Neutrophil (primary cell): ENCODE results near the gene EDIL3.
"Not testable (repeated sequence)": the region's sequence is repeated elsewhere in the genome, so short reads cannot be mapped to it uniquely, and the experiment has no call there.

Experiments used
- H3K27ac ChIP-seq: fragments of 200-600 bp; sonication (generic); 2 replicates; pipeline ENCODE4 v1.5.1; 2016; ENCODE audit warnings: mild to moderate bottlenecking, moderate library complexity
- H3K27me3 ChIP-seq: fragments of 200-600 bp; sonication (generic); 2 replicates; pipeline ENCODE4 v1.6.0; 2016; ENCODE audit warnings: mild to moderate bottlenecking
- H3K36me3 ChIP-seq: fragments of 200-600 bp; sonication (generic); 2 replicates; pipeline ENCODE4 v1.5.1; 2017
- H3K4me1 ChIP-seq, 2 experiments: fragments of 200-600 bp in 1 of 2; sonication (generic) in 1 of 2; 1 replicate in 1 of 2; 2 replicates in 1 of 2; pipeline versions ENCODE4 v1.5.1 to v1.6.1; 2013 to 2016; ENCODE audit warnings: low read depth in 1 of 2, low read length in 1 of 2, mild to moderate bottlenecking in 1 of 2, moderate library complexity in 1 of 2; ENCODE audit not compliant: control insufficient read depth in 1 of 2, insufficient read depth in 1 of 2
- H3K4me3 ChIP-seq, 2 experiments: fragments of 200-600 bp in 1 of 2; sonication (generic) in 1 of 2; 1 replicate in 1 of 2; 2 replicates in 1 of 2; pipeline ENCODE4 v1.5.1; 2013 to 2016; ENCODE audit warnings: low read depth in 1 of 2, low read length in 1 of 2, mild to moderate bottlenecking in 1 of 2, moderate library complexity in 1 of 2
- H3K9me3 ChIP-seq: fragments of 200-600 bp; sonication (generic); 2 replicates; pipeline ENCODE4 v1.5.1; 2016
- CTCF ChIP-seq: fragments of 200-600 bp; sonication (generic); IDR thresholded peaks from 2 replicates; pipeline ENCODE4 v1.5.1; 2016; ENCODE audit warnings: antibody characterized with exemption

The EDIL3 gene

GRCh38 chr5:84028093-84028492 is 356.6 kb downstream of the EDIL3 start:
- no peaks in the 10 kb centered on the region for H3K36me3 ChIP-seq
- H3K4me3 ChIP-seq = no peak overlapping the region
- H3K4me1 ChIP-seq = no peaks in the 10 kb centered on the region
- no peak for TF ChIP-seq CTCF
- no peaks in the 10 kb centered on the region for H3K27me3 ChIP-seq
- no peak overlapping the region for H3K27ac ChIP-seq
- no peaks in the 10 kb centered on the region for H3K9me3 ChIP-seq

GRCh38 chr5:84018521-84018920 is 366.2 kb downstream of the EDIL3 start:
- not testable (repeated sequence) for H3K4me1 ChIP-seq, H3K9me3 ChIP-seq, H3K27me3 ChIP-seq, H3K4me3 ChIP-seq, H3K36me3 ChIP-seq, H3K27ac ChIP-seq

- no peak for TF ChIP-seq CTCF
- Histone ChIP-seq H3K36me3 (no peaks in the 10 kb centered on the region), H3K27me3 (no peaks in the 10 kb centered on the region), H3K9me3 (no peaks in the 10 kb centered on the region), H3K4me3 (no peak overlapping the region), H3K4me1 (no peaks in the 10 kb centered on the region), H3K27ac (no peak overlapping the region)
Measured at GRCh38 chr5:84017523-84018172, 367.0 kb downstream of the EDIL3 start.

- Histone ChIP-seq H3K4me3 (no peak overlapping the region), H3K27ac (no peak overlapping the region), H3K36me3 (no peaks in the 10 kb centered on the region), H3K27me3 (no peaks in the 10 kb centered on the region), H3K4me1 (no peaks in the 10 kb centered on the region), H3K9me3 (no peaks in the 10 kb centered on the region)
- no peak for TF ChIP-seq CTCF
Measured at GRCh38 chr5:84016085-84016484, 368.6 kb downstream of the EDIL3 start.

GRCh38 chr5:84014966-84015365 is 369.7 kb downstream of the EDIL3 start:
- H3K4me1 ChIP-seq = no peaks in the 10 kb centered on the region
- no peak overlapping the region for H3K27ac ChIP-seq
- no peak overlapping the region for H3K4me3 ChIP-seq
- H3K9me3 ChIP-seq = no peaks in the 10 kb centered on the region
- TF ChIP-seq CTCF = no peak
- no peaks in the 10 kb centered on the region for H3K27me3 ChIP-seq
- no peaks in the 10 kb centered on the region for H3K36me3 ChIP-seq

- Histone ChIP-seq H3K4me1 (no peaks in the 10 kb centered on the region), H3K27me3 (no peaks in the 10 kb centered on the region), H3K4me3 (no peak overlapping the region), H3K9me3 (no peaks in the 10 kb centered on the region), H3K27ac (no peak overlapping the region), H3K36me3 (no peaks in the 10 kb centered on the region)
- no peak for TF ChIP-seq CTCF
Measured at GRCh38 chr5:83993803-83994202, 390.9 kb downstream of the EDIL3 start.
